Activated naive CD8-positive, alpha-beta T cell treated with anti-CD3 and anti-CD28 coated beads, Interleukin-2, amount 50 U/mL, for 24 hours (primary cell): ENCODE measurements around the gene PEMT.

Source experiments
- ATAC-seq: fragments of 150-1000 bp; cut with Tn5 transposase; one replicate; pipeline ENCODE4 v1.10.0; 2021
- DNase-seq: peaks from one replicate; pipeline ENCODE4 v3.0.0; 2021
- H3K27ac Mint-ChIP-seq: one replicate; pipeline ENCODE4 v1.8.0; 2021; ENCODE audit warnings: mild to moderate bottlenecking, mixed read lengths
- H3K27me3 Mint-ChIP-seq: one replicate; pipeline ENCODE4 v1.8.0; 2021; ENCODE audit warnings: mixed read lengths
- H3K36me3 Mint-ChIP-seq: one replicate; pipeline ENCODE4 v1.8.0; 2021; ENCODE audit warnings: low read depth, mixed read lengths
- H3K4me1 Mint-ChIP-seq: one replicate; pipeline ENCODE4 v1.8.0; 2021; ENCODE audit warnings: mixed read lengths
- H3K4me3 Mint-ChIP-seq: one replicate; pipeline ENCODE4 v1.8.0; 2021; ENCODE audit warnings: mild to moderate bottlenecking, moderate library complexity, mixed read lengths
- H3K9me3 Mint-ChIP-seq: one replicate; pipeline ENCODE4 v1.8.0; 2021; ENCODE audit warnings: mixed read lengths

Gene PEMT

GRCh38 chr17:17508019-17508535 lies 83.4 kb downstream of the PEMT start:
- DNase-seq (no peak), ATAC-seq (no peak)
- H3K27ac Mint-ChIP-seq, result no peak overlapping the region
- H3K4me1 Mint-ChIP-seq, result peaks cover 9% of the 10 kb centered on the region
- no peaks in the 10 kb centered on the region for H3K9me3 Mint-ChIP-seq
- H3K36me3 Mint-ChIP-seq, result no peaks in the 10 kb centered on the region
- H3K27me3 Mint-ChIP-seq, result no peaks in the 10 kb centered on the region
- no peak overlapping the region for H3K4me3 Mint-ChIP-seq

GRCh38 chr17:17507465-17508011 lies 84.0 kb downstream of the PEMT start:
- Mint-ChIP-seq H3K4me1 (peaks cover 9% of the 10 kb centered on the region), H3K36me3 (no peaks in the 10 kb centered on the region), H3K4me3 (no peak overlapping the region), H3K9me3 (no peaks in the 10 kb centered on the region), H3K27me3 (no peaks in the 10 kb centered on the region), H3K27ac (no peak overlapping the region)
- no peak for DNase-seq
- no peak for ATAC-seq

- Mint-ChIP-seq H3K27ac (no peak overlapping the region), H3K9me3 (no peaks in the 10 kb centered on the region), H3K36me3 (no peaks in the 10 kb centered on the region), H3K4me1 (peaks cover 9% of the 10 kb centered on the region), H3K4me3 (no peak overlapping the region), H3K27me3 (no peaks in the 10 kb centered on the region)
- DNase-seq (no peak), ATAC-seq (no peak)
Observed at GRCh38 chr17:17506893-17507464, 84.5 kb downstream of the PEMT start.

GRCh38 chr17:17506181-17506741 lies 85.2 kb downstream of the PEMT start:
- H3K36me3 Mint-ChIP-seq, result no peaks in the 10 kb centered on the region
- no peak overlapping the region for H3K4me3 Mint-ChIP-seq
- H3K27ac Mint-ChIP-seq, result no peak overlapping the region
- DNase-seq (no peak), ATAC-seq (no peak)
- peaks cover 9% of the 10 kb centered on the region for H3K4me1 Mint-ChIP-seq
- no peaks in the 10 kb centered on the region for H3K9me3 Mint-ChIP-seq
- no peaks in the 10 kb centered on the region for H3K27me3 Mint-ChIP-seq

- DNase-seq (no peak), ATAC-seq (no peak)
- Mint-ChIP-seq H3K9me3 (no peaks in the 10 kb centered on the region), H3K27ac (no peak overlapping the region), H3K36me3 (no peaks in the 10 kb centered on the region), H3K4me3 (no peak overlapping the region), H3K27me3 (peaks cover 2% of the 10 kb centered on the region), H3K4me1 (peaks cover 5% of the 10 kb centered on the region)
Observed at GRCh38 chr17:17505610-17506171, 85.8 kb downstream of the PEMT start.

- H3K27me3 Mint-ChIP-seq, result peaks cover 2% of the 10 kb centered on the region
- H3K36me3 Mint-ChIP-seq, result no peaks in the 10 kb centered on the region
- ATAC-seq (no peak), DNase-seq (no peak)
- no peaks in the 10 kb centered on the region for H3K9me3 Mint-ChIP-seq
- H3K4me3 Mint-ChIP-seq, result no peak overlapping the region
- H3K27ac Mint-ChIP-seq, result no peak overlapping the region
- H3K4me1 Mint-ChIP-seq, result peaks cover 1% of the 10 kb centered on the region
Observed at GRCh38 chr17:17505151-17505550, 86.4 kb downstream of the PEMT start.

- peaks cover 2% of the 10 kb centered on the region for H3K27me3 Mint-ChIP-seq
- no peaks in the 10 kb centered on the region for H3K9me3 Mint-ChIP-seq
- DNase-seq, result no peak
- no peak for ATAC-seq
- H3K27ac Mint-ChIP-seq, result no peak overlapping the region
- no peak overlapping the region for H3K4me3 Mint-ChIP-seq
- H3K4me1 Mint-ChIP-seq, result no peaks in the 10 kb centered on the region
- H3K36me3 Mint-ChIP-seq, result no peaks in the 10 kb centered on the region
Observed at GRCh38 chr17:17504341-17505140, 87.0 kb downstream of the PEMT start.

- no peak for ATAC-seq
- Mint-ChIP-seq H3K4me3 (no peak overlapping the region), H3K4me1 (no peaks in the 10 kb centered on the region), H3K27me3 (peaks cover 2% of the 10 kb centered on the region), H3K36me3 (no peaks in the 10 kb centered on the region), H3K9me3 (no peaks in the 10 kb centered on the region), H3K27ac (no peak overlapping the region)
- no peak for DNase-seq
Observed at GRCh38 chr17:17503566-17504130, 87.9 kb downstream of the PEMT start.

- DNase-seq (no peak), ATAC-seq (no peak)
- Mint-ChIP-seq H3K27ac (no peak overlapping the region), H3K4me3 (no peak overlapping the region), H3K9me3 (no peaks in the 10 kb centered on the region), H3K4me1 (no peaks in the 10 kb centered on the region), H3K27me3 (peaks cover 2% of the 10 kb centered on the region), H3K36me3 (no peaks in the 10 kb centered on the region)
Observed at GRCh38 chr17:17502741-17503565, 88.6 kb downstream of the PEMT start.

- Mint-ChIP-seq H3K9me3 (no peaks in the 10 kb centered on the region), H3K27me3 (peaks cover 2% of the 10 kb centered on the region), H3K36me3 (no peaks in the 10 kb centered on the region), H3K27ac (no peak overlapping the region), H3K4me3 (no peak overlapping the region), H3K4me1 (peaks cover 6% of the 10 kb centered on the region)
- ATAC-seq, result no peak
- peak; percentile 25 for DNase-seq
Observed at GRCh38 chr17:17500999-17501605, 90.4 kb downstream of the PEMT start.

- H3K36me3 Mint-ChIP-seq, result no peaks in the 10 kb centered on the region
- ATAC-seq, result no peak
Observed at GRCh38 chr17:17499402-17500145, 91.9 kb downstream of the PEMT start.

GRCh38 chr17:17498606-17499301 lies 92.8 kb downstream of the PEMT start:
- Mint-ChIP-seq H3K4me1 (peaks cover 19% of the 10 kb centered on the region), H3K27me3 (peaks cover 16% of the 10 kb centered on the region), H3K9me3 (no peaks in the 10 kb centered on the region), H3K36me3 (no peaks in the 10 kb centered on the region), H3K27ac (no peak overlapping the region), H3K4me3 (no peak overlapping the region)
- DNase-seq, result no peak
- no peak for ATAC-seq

More at GRCh38 chr17:17499402-17500145, 91.9 kb downstream of the PEMT start:
- no peaks in the 10 kb centered on the region for H3K9me3 Mint-ChIP-seq
- peaks cover 17% of the 10 kb centered on the region for H3K4me1 Mint-ChIP-seq
- H3K4me3 Mint-ChIP-seq, result no peak overlapping the region
- H3K27ac Mint-ChIP-seq, result no peak overlapping the region
- H3K27me3 Mint-ChIP-seq, result peaks cover 13% of the 10 kb centered on the region
- DNase-seq, result no peak
